Measurements from ENCODE around the gene CEP120. TPM values are rescaled to one million over a fixed set of nuclear protein-coding genes. Genes with fewer than 3 reads are reported as not detected.

CEP120 gene
- total RNA-seq, 2 experiments from 2014 or later, result 69.9 to 74.9 TPM

GRCh38 chr5:123298335-123299030 is 124.7 kb downstream of the CEP120 start:
- Histone ChIP-seq H3K27ac (ENCODE audit: low read depth in 1 of 2, low read length in 2 of 2) (no peak overlapping the region), H3K36me3 (ENCODE audit: insufficient read depth, low read length) (no peaks in the 10 kb centered on the region), H3K4me1 (ENCODE audit: insufficient read depth, low read length) (no peaks in the 10 kb centered on the region), H3K9me3 (ENCODE audit: control insufficient read depth in 1 of 2, insufficient read depth in 1 of 2, low read length in 2 of 2) (no peaks in the 10 kb centered on the region), H3K4me3 (ENCODE audit: low read length) (no peak overlapping the region), H3K27me3 (ENCODE audit: control insufficient read depth in 1 of 2, insufficient read depth in 2 of 2, low read length in 2 of 2) (peaks cover 0 to 11% of the 10 kb centered on the region in 2 experiments)
- Mint-ChIP-seq H3K4me3 (no peak overlapping the region), H3K4me1 (ENCODE audit: low read depth) (peaks cover 4% of the 10 kb centered on the region), H3K36me3 (ENCODE audit: low read depth) (no peaks in the 10 kb centered on the region), H3K9me3 (peaks cover 6% of the 10 kb centered on the region), H3K27me3 (peaks cover 34% of the 10 kb centered on the region), H3K27ac (no peak overlapping the region)
- intact Hi-C loops (cut with DNase I, micrococcal nuclease), result no loop called here
- no peak for DNase-seq
- ATAC-seq (ENCODE audit: poor library complexity), result no peak
- TF ChIP-seq, protein P1, sequence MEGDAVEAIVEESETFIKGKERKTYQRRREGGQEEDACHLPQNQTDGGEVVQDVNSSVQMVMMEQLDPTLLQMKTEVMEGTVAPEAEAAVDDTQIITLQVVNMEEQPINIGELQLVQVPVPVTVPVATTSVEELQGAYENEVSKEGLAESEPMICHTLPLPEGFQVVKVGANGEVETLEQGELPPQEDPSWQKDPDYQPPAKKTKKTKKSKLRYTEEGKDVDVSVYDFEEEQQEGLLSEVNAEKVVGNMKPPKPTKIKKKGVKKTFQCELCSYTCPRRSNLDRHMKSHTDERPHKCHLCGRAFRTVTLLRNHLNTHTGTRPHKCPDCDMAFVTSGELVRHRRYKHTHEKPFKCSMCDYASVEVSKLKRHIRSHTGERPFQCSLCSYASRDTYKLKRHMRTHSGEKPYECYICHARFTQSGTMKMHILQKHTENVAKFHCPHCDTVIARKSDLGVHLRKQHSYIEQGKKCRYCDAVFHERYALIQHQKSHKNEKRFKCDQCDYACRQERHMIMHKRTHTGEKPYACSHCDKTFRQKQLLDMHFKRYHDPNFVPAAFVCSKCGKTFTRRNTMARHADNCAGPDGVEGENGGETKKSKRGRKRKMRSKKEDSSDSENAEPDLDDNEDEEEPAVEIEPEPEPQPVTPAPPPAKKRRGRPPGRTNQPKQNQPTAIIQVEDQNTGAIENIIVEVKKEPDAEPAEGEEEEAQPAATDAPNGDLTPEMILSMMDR (IDR thresholded peaks at IDR 0.05), result no peak
- POLR2A ChIA-PET, result no interaction called here
- CTCF ChIA-PET, result no interaction called here

DNA sequence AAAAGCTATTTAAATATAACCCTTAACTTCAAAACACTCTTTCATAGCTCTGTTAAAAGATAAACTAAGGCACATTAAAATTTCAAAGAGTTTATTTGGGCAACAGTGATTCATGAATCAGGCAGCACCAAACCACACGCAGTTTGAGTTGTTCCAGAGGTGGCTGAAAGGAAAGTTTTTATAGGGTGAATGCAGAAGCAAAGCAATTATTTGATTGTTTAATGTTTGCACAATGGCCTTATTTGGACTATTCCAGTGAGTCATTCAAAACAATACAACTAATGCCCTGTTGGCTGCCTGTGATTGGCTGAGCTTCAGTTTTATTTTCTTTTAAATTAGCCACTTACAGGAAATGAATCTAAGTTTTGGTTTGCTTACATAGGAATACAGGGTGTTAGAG is 125.3 kb downstream of the CEP120 start:
- no peak overlapping the region for H3K27ac ChIP-seq (ENCODE audit: low read depth in 1 of 2, low read length in 2 of 2)
- Mint-ChIP-seq H3K4me1 (ENCODE audit: low read depth) (peaks cover 4% of the 10 kb centered on the region), H3K9me3 (peaks cover 6% of the 10 kb centered on the region), H3K27ac (no peak overlapping the region), H3K27me3 (peaks cover 33% of the 10 kb centered on the region), H3K36me3 (ENCODE audit: low read depth) (no peaks in the 10 kb centered on the region), H3K4me3 (no peak overlapping the region)
- H3K4me1 ChIP-seq (ENCODE audit: insufficient read depth, low read length), result no peaks in the 10 kb centered on the region
- no peaks in the 10 kb centered on the region for H3K36me3 ChIP-seq (ENCODE audit: insufficient read depth, low read length)
- ATAC-seq (ENCODE audit: poor library complexity), result no peak
- TF ChIP-seq, protein P1 (IDR thresholded peaks at IDR 0.05), result no peak
- H3K9me3 ChIP-seq (ENCODE audit: control insufficient read depth in 1 of 2, insufficient read depth in 1 of 2, low read length in 2 of 2), result no peaks in the 10 kb centered on the region
- ChIA-PET CTCF (no interaction called here), POLR2A (no interaction called here)
- H3K4me3 ChIP-seq (ENCODE audit: low read length), result no peak overlapping the region
- no peak for DNase-seq
- H3K27me3 ChIP-seq (ENCODE audit: control insufficient read depth in 1 of 2, insufficient read depth in 2 of 2, low read length in 2 of 2), result peaks cover 0 to 11% of the 10 kb centered on the region in 2 experiments
- intact Hi-C loops (cut with DNase I, micrococcal nuclease), result no loop called here

DNA sequence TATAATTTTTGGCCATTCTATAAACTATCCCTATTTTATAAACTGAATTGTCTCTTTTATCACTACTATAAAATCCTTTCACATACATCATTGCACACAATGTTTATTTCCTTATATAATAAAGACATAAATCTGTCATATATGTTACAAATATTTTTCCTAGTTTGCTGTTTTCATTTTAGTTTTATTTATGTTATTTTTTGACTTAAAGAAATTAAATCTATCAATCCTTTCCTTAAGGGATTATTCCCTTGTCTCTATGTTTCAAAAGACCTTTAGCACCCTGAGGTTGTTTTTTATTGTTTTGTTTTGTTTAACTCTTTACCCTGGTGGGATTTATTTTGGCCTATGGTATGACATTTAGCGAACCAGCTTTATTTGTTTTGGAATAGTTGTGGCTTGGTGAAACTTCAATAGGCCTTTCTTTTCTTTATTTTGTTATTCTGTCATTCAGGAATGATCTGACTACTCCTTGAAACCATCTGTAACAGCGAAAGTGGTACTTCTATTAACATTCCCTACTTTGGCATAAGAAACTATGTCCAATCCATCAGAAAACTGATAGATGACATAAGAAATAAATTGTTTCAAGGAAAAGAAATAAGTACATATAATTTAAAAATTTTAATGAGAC is 125.9 kb downstream of the CEP120 start:
- CTCF ChIA-PET, result no interaction called here
- TF ChIP-seq, protein P1 (IDR thresholded peaks at IDR 0.05), result no peak

More for the DNA sequence above, 125.9 kb downstream of the CEP120 start:
- Histone ChIP-seq H3K4me1 (ENCODE audit: insufficient read depth, low read length) (no peaks in the 10 kb centered on the region), H3K27ac (ENCODE audit: low read depth in 1 of 2, low read length in 2 of 2) (no peak overlapping the region), H3K9me3 (ENCODE audit: control insufficient read depth in 1 of 2, insufficient read depth in 1 of 2, low read length in 2 of 2) (no peaks in the 10 kb centered on the region), H3K27me3 (ENCODE audit: control insufficient read depth in 1 of 2, insufficient read depth in 2 of 2, low read length in 2 of 2) (peaks cover 0 to 11% of the 10 kb centered on the region in 2 experiments), H3K36me3 (ENCODE audit: insufficient read depth, low read length) (no peaks in the 10 kb centered on the region), H3K4me3 (ENCODE audit: low read length) (no peak overlapping the region)
- Mint-ChIP-seq H3K4me3 (no peak overlapping the region), H3K36me3 (ENCODE audit: low read depth) (no peaks in the 10 kb centered on the region), H3K9me3 (peaks cover 6% of the 10 kb centered on the region), H3K27ac (no peak overlapping the region), H3K27me3 (peaks cover 30% of the 10 kb centered on the region), H3K4me1 (ENCODE audit: low read depth) (peaks cover 4% of the 10 kb centered on the region)
- POLR2A ChIA-PET, result no interaction called here
- ATAC-seq (ENCODE audit: poor library complexity), result no peak
- DNase-seq, result no peak
- intact Hi-C loops (cut with DNase I, micrococcal nuclease), result no loop called here

Other genes starting within 250 kb of the CEP120 start
- 10 to 100 TPM; 87.2 to 92.3 TPM for gene CSNK1G3, start 88.8 kb upstream of the CEP120 start, total RNA-seq